ENCODE data around the gene BLOC1S3. TPM values are rescaled to one million over a fixed set of nuclear protein-coding genes. Genes with fewer than 3 reads are reported as not detected.
A peak's percentile ranks its signal among the peaks of the same experiment; 100 is the strongest.

BLOC1S3 gene
- total and polyA plus RNA-seq, 2 of the 13 experiments (the other 11 are each of a cell fraction or from before 2014, with no cell fraction given): 4.3 to 4.8 TPM

DNA sequence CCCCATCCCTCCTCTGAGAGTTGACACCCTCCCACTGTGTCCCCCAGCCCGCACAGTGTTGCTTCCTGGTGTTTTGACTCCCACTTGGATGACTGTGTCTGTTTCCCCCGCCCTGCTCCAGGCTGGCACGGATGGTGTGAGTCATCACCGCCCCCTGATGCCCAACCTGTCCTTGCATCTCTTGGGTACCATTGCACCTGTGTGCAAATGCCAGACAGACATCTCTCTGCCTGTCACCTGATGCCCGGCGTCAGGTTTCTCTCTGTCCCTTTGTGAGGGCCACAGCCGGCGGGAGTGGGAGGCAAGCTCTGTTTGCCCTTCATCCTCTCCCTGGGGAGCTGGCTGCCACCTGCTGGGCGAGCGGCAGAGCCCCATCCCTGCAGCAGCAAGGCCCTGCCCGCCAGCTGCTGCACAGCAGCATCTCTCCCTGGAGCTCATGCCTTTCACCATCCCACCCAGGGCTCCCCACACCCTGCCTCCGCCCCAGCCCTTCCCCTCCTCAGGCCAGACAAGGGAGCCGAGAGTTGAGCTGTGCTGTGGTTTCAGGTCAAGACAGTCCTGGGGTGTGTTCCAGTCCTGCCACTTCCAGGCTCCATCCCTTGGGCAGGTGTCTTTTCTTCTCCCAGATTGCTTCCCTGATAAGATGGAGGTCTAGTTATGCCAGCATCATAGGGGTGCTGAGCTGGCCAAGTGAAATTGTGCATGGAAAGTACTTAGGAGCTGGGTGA lies 47.5 kb upstream of the BLOC1S3 start (continued):
- TF ChIP-seq, protein P1, sequence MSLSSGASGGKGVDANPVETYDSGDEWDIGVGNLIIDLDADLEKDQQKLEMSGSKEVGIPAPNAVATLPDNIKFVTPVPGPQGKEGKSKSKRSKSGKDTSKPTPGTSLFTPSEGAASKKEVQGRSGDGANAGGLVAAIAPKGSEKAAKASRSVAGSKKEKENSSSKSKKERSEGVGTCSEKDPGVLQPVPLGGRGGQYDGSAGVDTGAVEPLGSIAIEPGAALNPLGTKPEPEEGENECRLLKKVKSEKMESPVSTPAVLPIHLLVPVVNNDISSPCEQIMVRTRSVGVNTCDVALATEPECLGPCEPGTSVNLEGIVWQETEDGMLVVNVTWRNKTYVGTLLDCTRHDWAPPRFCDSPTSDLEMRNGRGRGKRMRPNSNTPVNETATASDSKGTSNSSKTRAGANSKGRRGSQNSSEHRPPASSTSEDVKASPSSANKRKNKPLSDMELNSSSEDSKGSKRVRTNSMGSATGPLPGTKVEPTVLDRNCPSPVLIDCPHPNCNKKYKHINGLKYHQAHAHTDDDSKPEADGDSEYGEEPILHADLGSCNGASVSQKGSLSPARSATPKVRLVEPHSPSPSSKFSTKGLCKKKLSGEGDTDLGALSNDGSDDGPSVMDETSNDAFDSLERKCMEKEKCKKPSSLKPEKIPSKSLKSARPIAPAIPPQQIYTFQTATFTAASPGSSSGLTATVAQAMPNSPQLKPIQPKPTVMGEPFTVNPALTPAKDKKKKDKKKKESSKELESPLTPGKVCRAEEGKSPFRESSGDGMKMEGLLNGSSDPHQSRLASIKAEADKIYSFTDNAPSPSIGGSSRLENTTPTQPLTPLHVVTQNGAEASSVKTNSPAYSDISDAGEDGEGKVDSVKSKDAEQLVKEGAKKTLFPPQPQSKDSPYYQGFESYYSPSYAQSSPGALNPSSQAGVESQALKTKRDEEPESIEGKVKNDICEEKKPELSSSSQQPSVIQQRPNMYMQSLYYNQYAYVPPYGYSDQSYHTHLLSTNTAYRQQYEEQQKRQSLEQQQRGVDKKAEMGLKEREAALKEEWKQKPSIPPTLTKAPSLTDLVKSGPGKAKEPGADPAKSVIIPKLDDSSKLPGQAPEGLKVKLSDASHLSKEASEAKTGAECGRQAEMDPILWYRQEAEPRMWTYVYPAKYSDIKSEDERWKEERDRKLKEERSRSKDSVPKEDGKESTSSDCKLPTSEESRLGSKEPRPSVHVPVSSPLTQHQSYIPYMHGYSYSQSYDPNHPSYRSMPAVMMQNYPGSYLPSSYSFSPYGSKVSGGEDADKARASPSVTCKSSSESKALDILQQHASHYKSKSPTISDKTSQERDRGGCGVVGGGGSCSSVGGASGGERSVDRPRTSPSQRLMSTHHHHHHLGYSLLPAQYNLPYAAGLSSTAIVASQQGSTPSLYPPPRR (CRISPR knock-in tag; IDR thresholded peaks at IDR 0.05; ENCODE audit: borderline replicate concordance): no peak
- TF ChIP-seq, protein P2, sequence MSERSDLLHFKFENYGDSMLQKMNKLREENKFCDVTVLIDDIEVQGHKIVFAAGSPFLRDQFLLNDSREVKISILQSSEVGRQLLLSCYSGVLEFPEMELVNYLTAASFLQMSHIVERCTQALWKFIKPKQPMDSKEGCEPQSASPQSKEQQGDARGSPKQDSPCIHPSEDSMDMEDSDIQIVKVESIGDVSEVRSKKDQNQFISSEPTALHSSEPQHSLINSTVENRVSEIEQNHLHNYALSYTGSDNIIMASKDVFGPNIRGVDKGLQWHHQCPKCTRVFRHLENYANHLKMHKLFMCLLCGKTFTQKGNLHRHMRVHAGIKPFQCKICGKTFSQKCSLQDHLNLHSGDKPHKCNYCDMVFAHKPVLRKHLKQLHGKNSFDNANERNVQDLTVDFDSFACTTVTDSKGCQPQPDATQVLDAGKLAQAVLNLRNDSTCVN (CRISPR knock-in tag; IDR thresholded peaks at IDR 0.05; ENCODE audit: borderline replicate concordance): no peak; the same call in 1 of the 2 replicates
- TF ChIP-seq ZNF564 (CRISPR knock-in tag; IDR thresholded peaks at IDR 0.05): no peak
- TF ChIP-seq SUZ12 (IDR thresholded peaks at IDR 0.05; ENCODE audit: low read depth, low read length): no peak
- TF ChIP-seq SRY (CRISPR knock-in tag; IDR thresholded peaks at IDR 0.05): no peak
- no peak for TF ChIP-seq AGO2 (optimal IDR thresholded peaks at IDR 0.05; ENCODE audit: low read depth, low read length)
- TF ChIP-seq SP1 (IDR thresholded peaks at IDR 0.05): no peak
- TF ChIP-seq SP1 (CRISPR knock-in tag; IDR thresholded peaks at IDR 0.05): peak; percentile 36; the same call in 1 of the 2 replicates
- TF ChIP-seq, protein P3, sequence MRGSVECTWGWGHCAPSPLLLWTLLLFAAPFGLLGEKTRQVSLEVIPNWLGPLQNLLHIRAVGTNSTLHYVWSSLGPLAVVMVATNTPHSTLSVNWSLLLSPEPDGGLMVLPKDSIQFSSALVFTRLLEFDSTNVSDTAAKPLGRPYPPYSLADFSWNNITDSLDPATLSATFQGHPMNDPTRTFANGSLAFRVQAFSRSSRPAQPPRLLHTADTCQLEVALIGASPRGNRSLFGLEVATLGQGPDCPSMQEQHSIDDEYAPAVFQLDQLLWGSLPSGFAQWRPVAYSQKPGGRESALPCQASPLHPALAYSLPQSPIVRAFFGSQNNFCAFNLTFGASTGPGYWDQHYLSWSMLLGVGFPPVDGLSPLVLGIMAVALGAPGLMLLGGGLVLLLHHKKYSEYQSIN (CRISPR knock-in tag; IDR thresholded peaks at IDR 0.05; ENCODE audit: borderline replicate concordance): no peak
- TF ChIP-seq, protein P4, sequence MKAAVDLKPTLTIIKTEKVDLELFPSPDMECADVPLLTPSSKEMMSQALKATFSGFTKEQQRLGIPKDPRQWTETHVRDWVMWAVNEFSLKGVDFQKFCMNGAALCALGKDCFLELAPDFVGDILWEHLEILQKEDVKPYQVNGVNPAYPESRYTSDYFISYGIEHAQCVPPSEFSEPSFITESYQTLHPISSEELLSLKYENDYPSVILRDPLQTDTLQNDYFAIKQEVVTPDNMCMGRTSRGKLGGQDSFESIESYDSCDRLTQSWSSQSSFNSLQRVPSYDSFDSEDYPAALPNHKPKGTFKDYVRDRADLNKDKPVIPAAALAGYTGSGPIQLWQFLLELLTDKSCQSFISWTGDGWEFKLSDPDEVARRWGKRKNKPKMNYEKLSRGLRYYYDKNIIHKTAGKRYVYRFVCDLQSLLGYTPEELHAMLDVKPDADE (CRISPR knock-in tag; IDR thresholded peaks at IDR 0.05): no peak
- no peak for TF ChIP-seq SP5 (CRISPR knock-in tag; IDR thresholded peaks at IDR 0.05; ENCODE audit: borderline replicate concordance, low read depth)
- TF ChIP-seq, protein P5, sequence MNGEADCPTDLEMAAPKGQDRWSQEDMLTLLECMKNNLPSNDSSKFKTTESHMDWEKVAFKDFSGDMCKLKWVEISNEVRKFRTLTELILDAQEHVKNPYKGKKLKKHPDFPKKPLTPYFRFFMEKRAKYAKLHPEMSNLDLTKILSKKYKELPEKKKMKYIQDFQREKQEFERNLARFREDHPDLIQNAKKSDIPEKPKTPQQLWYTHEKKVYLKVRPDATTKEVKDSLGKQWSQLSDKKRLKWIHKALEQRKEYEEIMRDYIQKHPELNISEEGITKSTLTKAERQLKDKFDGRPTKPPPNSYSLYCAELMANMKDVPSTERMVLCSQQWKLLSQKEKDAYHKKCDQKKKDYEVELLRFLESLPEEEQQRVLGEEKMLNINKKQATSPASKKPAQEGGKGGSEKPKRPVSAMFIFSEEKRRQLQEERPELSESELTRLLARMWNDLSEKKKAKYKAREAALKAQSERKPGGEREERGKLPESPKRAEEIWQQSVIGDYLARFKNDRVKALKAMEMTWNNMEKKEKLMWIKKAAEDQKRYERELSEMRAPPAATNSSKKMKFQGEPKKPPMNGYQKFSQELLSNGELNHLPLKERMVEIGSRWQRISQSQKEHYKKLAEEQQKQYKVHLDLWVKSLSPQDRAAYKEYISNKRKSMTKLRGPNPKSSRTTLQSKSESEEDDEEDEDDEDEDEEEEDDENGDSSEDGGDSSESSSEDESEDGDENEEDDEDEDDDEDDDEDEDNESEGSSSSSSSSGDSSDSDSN (CRISPR knock-in tag; IDR thresholded peaks at IDR 0.05): no peak
- TF ChIP-seq GZF1 (CRISPR knock-in tag; IDR thresholded peaks at IDR 0.05): no peak
- TF ChIP-seq ZNF414 (CRISPR knock-in tag; IDR thresholded peaks at IDR 0.05): no peak
- no peak for TF ChIP-seq EED (CRISPR knock-in tag; IDR thresholded peaks at IDR 0.05)
- TF ChIP-seq, protein P6, sequence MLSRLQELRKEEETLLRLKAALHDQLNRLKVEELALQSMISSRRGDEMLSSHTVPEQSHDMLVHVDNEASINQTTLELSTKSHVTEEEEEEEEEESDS (CRISPR knock-in tag; IDR thresholded peaks at IDR 0.05; ENCODE audit: borderline replicate concordance): no peak
- TF ChIP-seq ETV5 (CRISPR knock-in tag; IDR thresholded peaks at IDR 0.05; ENCODE audit: borderline replicate concordance): 0 out of 2 replicates have a peak, but pooled peaks have one; percentile 18

Measured in HepG2 (cell line).